ENCODE data around the gene ARL15. TPM values are rescaled to one million over a fixed set of nuclear protein-coding genes. Genes with fewer than 3 reads are reported as not detected.

Gene ARL15
- total and polyA plus RNA-seq, 2 of the 4 experiments (the other 2 are of a cell fraction): 7.3 to 19.2 TPM

DNA sequence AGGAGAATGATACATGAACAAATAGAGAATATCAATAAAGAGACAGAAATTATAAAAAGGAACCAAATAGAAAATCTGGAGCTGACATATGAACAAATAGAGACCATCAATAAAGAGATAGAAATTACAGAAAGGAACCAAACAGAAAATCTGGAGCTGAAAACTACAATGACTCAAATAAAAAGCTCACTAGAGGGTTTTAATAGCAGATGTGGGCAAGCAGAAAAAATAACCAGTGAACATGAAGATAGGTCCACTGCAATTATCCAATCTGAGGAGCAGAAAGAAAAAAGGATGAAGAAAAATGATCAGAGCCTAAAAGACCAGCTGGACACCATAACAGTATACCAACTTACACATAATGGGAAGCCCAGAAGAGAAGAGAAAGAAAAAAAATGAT, 353.7 kb downstream of the ARL15 start:
- no peak for ATAC-seq (ENCODE audit: low read depth)
- TF ChIP-seq, protein P1, sequence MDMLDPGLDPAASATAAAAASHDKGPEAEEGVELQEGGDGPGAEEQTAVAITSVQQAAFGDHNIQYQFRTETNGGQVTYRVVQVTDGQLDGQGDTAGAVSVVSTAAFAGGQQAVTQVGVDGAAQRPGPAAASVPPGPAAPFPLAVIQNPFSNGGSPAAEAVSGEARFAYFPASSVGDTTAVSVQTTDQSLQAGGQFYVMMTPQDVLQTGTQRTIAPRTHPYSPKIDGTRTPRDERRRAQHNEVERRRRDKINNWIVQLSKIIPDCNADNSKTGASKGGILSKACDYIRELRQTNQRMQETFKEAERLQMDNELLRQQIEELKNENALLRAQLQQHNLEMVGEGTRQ (IDR thresholded peaks at IDR 0.05; ENCODE audit: low read depth, low read length): no peak
- TF ChIP-seq RFX5 (IDR thresholded peaks at IDR 0.05; ENCODE audit: low read depth, low read length): no peak
- TF ChIP-seq BHLHE40 (IDR thresholded peaks at IDR 0.05; ENCODE audit: low read depth, low read length): no peak
- no peak for TF ChIP-seq NFE2L2 (IDR thresholded peaks at IDR 0.05; ENCODE audit: low read depth, low read length)
- TF ChIP-seq, protein P2, sequence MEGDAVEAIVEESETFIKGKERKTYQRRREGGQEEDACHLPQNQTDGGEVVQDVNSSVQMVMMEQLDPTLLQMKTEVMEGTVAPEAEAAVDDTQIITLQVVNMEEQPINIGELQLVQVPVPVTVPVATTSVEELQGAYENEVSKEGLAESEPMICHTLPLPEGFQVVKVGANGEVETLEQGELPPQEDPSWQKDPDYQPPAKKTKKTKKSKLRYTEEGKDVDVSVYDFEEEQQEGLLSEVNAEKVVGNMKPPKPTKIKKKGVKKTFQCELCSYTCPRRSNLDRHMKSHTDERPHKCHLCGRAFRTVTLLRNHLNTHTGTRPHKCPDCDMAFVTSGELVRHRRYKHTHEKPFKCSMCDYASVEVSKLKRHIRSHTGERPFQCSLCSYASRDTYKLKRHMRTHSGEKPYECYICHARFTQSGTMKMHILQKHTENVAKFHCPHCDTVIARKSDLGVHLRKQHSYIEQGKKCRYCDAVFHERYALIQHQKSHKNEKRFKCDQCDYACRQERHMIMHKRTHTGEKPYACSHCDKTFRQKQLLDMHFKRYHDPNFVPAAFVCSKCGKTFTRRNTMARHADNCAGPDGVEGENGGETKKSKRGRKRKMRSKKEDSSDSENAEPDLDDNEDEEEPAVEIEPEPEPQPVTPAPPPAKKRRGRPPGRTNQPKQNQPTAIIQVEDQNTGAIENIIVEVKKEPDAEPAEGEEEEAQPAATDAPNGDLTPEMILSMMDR (conservative IDR thresholded peaks at IDR 0.05; ENCODE audit: low read depth, low read length): no peak
- no peak for TF ChIP-seq FOS (IDR thresholded peaks at IDR 0.05; ENCODE audit: low read depth, low read length)
- TF ChIP-seq RCOR1 (IDR thresholded peaks at IDR 0.05; ENCODE audit: insufficient replicate concordance, low read length): no peak
- no peak for TF ChIP-seq ELK1 (IDR thresholded peaks at IDR 0.05; ENCODE audit: borderline replicate concordance, low read depth, low read length)
- no peak for TF ChIP-seq CHD1 (IDR thresholded peaks at IDR 0.05; ENCODE audit: low read depth, low read length)
- TF ChIP-seq MXI1 (IDR thresholded peaks at IDR 0.05; ENCODE audit: borderline replicate concordance, low read depth, low read length): no peak
- TF ChIP-seq MAZ (IDR thresholded peaks at IDR 0.05; ENCODE audit: borderline replicate concordance, low read depth, low read length): no peak
- Histone ChIP-seq H2AFZ (replicated peaks; ENCODE audit: low read length, poor library complexity) (no peak overlapping the region), H3K27me3 (ENCODE audit: control insufficient read depth, insufficient read depth, low read length) (no peaks in the 10 kb centered on the region), H3K36me3 (ENCODE audit: control insufficient read depth, insufficient read depth, low read length) (no peaks in the 10 kb centered on the region), H2BK120ac (ENCODE audit: low read depth, low read length) (no peak overlapping the region), H3K4me2 (ENCODE audit: low read depth, low read length) (no peak overlapping the region), H2BK15ac (ENCODE audit: low read depth, low read length) (no peak overlapping the region), H3K9ac (ENCODE audit: low read depth, low read length) (no peak overlapping the region), H2BK5ac (ENCODE audit: low read depth, low read length, poor library complexity, severe bottlenecking) (no peak overlapping the region), H3K23ac (ENCODE audit: low read depth, low read length) (no peak overlapping the region), H3K4me3 (ENCODE audit: insufficient read depth, low read depth, low read length) (no peak overlapping the region), H3K9me3 (ENCODE audit: control insufficient read depth, insufficient read depth, low read length) (peaks cover 3% of the 10 kb centered on the region; the same call in 1 of the 2 replicates), H3K4ac (ENCODE audit: low read depth, low read length) (no peak overlapping the region), H4K91ac (ENCODE audit: insufficient read depth, low read depth, low read length) (no peak overlapping the region), H2BK20ac (ENCODE audit: low read depth, low read length) (no peak overlapping the region), H4K5ac (ENCODE audit: low read depth, low read length) (no peak overlapping the region), H3K18ac (ENCODE audit: low read depth, low read length) (no peak overlapping the region), H4K8ac (ENCODE audit: low read depth in 2 of 2, low read length in 2 of 2) (no peak overlapping the region), H2AK5ac (ENCODE audit: low read depth, low read length) (no peak overlapping the region), H3K27ac (ENCODE audit: insufficient read depth, low read length) (no peak overlapping the region), H3K79me1 (ENCODE audit: low read depth in 1 of 2, low read length in 2 of 2) (no peaks in the 10 kb centered on the region), H3K4me1 (ENCODE audit: control insufficient read depth, insufficient read depth, low read length) (no peaks in the 10 kb centered on the region), H3K56ac (ENCODE audit: extremely low read depth, insufficient read depth, low read length) (no peak overlapping the region), H4K20me1 (ENCODE audit: insufficient read depth, low read length) (no peaks in the 10 kb centered on the region), H3K9me1 (ENCODE audit: insufficient read depth, low read length) (no peaks in the 10 kb centered on the region), H3K14ac (replicated peaks; ENCODE audit: low read depth, low read length) (no peak overlapping the region), H2AK9ac (replicated peaks; ENCODE audit: low read depth, low read length, poor library complexity) (no peak overlapping the region)
- ChIA-PET CTCF (interaction anchor here (1.5 kb wide), 1 partner anchor 12 kb away, joined by 3 read pairs; no protein-coding TSS in a partner anchor), POLR2A (ENCODE audit: unreplicated experiment) (no interaction called here)
- in situ Hi-C loops (cut with MboI; ENCODE audit: low sequenced_read_pairs): no loop called here
- dilution Hi-C loops (cut with HindIII; ENCODE audit: low sequenced_read_pairs, unreplicated experiment): no loop called here
- BruUV-seq (replicated peaks): no TSS peak
- DNase-seq: no peak
- intact Hi-C loops (cut with micrococcal nuclease): no loop called here
